ENCODE results near the gene SLC35F2.

GRCh38 chr11:107751082-107751481 is 107.5 kb downstream of the SLC35F2 start:
- TF ChIP-seq POLR2A (IDR thresholded peaks at IDR 0.05) (no peak), CTCF (IDR thresholded peaks at IDR 0.05) (no peak)

Measured in right lobe of liver (tissue), 4 donors.